Uterus (tissue), 2 donors: Measurements from ENCODE around the gene BLZF1.

Experiments
- POLR2A ChIP-seq, 2 donors: fragments of 450-650 bp; IDR thresholded peaks; one replicate each; pipeline ENCODE4 v1.6.1; 2016; ENCODE audit warnings: antibody characterized with exemption in 2 of 2, mild to moderate bottlenecking in 1 of 2, moderate library complexity in 1 of 2
- TF ChIP-seq, protein P1 (sequence below), 4 experiments: fragments of 200-600 bp in 2 of 4; fragments of 450-650 bp in 2 of 4; sonication (generic) in 2 of 4; IDR thresholded peaks; one replicate each; pipeline ENCODE4 v1.5.1; 2016 to 2019; ENCODE audit warnings: antibody characterized with exemption in 4 of 4, mild to moderate bottlenecking in 2 of 4, moderate library complexity in 1 of 4

DNA sequence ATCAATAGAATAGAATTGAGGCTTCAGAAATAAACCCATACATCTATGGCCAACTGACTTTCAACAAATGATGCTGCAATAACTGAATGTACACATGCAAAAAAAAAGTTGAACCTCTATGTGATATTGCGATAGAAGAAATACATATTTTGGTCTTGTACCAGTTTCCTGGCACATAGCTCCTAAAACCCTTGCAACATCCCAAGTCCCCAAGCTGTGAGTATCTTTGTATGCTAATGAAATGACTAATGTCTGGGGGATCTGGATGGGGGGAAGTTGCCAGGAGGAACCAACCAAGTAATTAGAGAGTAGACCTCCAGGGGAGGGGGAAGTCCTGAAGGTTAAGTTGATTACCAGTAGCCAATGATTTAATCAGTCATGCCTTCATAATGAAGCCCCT is 24.4 kb downstream of the BLZF1 start:
- TF ChIP-seq, protein P1, sequence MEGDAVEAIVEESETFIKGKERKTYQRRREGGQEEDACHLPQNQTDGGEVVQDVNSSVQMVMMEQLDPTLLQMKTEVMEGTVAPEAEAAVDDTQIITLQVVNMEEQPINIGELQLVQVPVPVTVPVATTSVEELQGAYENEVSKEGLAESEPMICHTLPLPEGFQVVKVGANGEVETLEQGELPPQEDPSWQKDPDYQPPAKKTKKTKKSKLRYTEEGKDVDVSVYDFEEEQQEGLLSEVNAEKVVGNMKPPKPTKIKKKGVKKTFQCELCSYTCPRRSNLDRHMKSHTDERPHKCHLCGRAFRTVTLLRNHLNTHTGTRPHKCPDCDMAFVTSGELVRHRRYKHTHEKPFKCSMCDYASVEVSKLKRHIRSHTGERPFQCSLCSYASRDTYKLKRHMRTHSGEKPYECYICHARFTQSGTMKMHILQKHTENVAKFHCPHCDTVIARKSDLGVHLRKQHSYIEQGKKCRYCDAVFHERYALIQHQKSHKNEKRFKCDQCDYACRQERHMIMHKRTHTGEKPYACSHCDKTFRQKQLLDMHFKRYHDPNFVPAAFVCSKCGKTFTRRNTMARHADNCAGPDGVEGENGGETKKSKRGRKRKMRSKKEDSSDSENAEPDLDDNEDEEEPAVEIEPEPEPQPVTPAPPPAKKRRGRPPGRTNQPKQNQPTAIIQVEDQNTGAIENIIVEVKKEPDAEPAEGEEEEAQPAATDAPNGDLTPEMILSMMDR (IDR thresholded peaks at IDR 0.05), result no peak
- no peak for TF ChIP-seq POLR2A (IDR thresholded peaks at IDR 0.05)
